HG03280 (cell line): Measurements from ENCODE around the gene ACBD6.
"Not testable (repeated sequence)": the region's sequence is repeated elsewhere in the genome, so short reads cannot be mapped to it uniquely, and the experiment has no call there.

Source experiments
- ATAC-seq: cut with Tn5 transposase; IDR thresholded peaks from one replicate; pipeline ENCODE4 v1.9.1; 2021; ENCODE audit warnings: mild to moderate bottlenecking, moderate library complexity; ENCODE audit not compliant: unreplicated experiment

The ACBD6 gene

DNA sequence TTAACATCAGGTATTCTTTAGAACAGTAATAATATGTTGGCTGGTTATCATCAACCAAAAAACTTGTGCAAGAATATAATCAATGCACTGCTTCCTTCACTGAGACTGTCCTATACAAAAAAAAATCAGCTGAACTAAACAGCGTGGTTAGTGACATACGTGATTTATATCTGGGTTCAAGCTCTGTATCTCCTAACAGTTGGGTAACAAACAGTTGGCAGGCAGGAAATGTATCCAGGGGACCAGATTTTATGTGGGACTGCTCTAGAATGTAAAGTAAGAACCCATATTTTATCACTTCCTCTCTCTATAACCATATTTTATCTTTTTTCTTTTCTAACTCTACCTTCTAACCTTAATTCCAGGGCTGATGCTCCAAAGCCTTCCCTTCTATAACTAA, 8.0 kb downstream of the ACBD6 start:
- no peak for ATAC-seq

DNA sequence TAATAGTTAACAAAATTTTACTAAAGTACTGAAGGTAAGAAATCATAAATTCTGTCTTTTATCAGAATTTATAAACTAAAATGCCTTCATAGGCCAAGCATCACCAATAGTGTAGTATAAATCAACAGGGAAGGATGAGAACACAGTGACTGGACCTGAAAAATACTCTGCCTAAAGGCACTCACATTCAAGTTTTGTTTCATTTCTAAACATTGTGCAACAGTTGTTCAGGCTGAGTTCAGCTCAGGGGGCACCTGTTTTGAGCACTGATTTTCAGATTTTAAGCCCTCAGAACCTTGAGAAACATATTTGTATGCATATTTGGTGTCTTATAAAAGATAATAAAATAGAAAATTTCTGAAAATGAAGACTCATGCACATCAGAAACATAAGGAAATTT, 12.4 kb downstream of the ACBD6 start:
- ATAC-seq, result no peak

DNA sequence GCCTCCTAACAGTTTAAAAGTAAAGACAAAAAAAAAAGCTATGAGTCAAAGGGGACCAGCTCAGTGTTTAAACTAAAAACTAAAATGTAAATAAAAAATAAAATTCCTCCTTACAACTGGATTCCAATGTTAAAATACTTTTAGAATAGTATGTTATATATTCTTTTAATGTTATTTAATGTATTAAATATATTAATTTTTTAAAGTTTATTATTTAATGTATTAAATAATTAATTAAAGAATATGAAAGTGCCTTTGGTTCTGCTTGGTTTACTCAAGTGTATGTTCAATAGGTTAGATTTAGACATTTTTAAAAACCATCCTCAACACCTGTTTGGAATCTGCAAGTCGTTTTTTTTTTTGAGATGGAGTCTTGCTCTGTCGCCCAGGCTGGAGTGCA, 13.1 kb downstream of the ACBD6 start:
- no peak for ATAC-seq

DNA sequence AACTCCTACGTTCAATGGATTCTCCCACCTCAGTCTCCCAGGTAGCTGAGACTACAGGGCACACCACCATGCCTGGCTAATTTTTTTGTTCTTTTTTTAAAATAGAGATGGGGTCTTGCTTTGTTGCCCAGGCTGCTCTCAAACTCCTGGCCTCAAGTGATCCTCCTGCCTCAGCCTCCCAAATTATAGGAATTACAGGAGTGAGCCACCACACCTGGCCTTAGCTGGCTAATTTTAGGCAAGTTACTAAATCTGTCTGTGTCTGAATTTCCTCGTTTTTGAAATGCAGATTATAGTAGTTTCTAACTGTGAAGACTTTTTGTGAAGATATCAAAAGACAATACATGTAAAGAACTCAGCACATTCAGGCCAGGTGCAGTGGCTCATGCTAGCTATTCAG, 13.7 kb downstream of the ACBD6 start:
- no peak for ATAC-seq

DNA sequence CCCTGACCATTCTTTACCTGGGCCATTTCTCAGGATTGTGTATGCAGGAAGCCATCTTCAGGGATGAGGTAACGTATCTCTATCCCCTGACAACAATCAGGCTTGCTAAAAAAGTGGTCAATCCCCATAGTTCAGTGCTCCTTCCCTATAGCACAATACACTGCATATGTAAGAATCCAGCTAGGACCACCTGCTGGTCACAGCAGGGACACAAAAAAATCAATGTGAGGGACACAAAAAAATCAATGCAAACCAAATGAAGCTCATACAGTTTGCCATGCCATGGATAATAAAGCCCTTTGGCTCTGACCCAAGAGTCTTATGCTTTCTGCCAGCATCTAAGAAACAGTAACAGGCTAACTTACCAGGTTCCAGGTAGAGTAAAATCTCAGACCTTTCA, 16.3 kb downstream of the ACBD6 start:
- ATAC-seq, result no peak

DNA sequence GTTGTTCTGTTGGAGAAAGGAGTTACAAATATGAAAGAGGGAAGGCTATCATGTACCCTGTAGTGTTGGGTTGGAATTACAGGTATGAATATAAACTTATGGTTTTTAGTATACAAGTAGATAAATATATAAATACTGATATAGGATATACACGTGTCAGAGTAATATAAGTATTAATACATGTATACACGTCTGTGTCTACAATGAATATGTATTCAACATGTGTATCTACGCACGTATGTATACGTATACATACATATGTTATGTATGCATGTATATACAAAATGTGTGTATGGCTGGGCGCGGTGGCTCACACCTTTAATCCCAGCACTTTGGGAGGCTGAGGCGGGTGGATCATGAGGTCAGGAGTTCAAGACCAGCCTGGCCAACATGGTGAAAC, 17.9 kb downstream of the ACBD6 start:
- no peak for ATAC-seq

DNA sequence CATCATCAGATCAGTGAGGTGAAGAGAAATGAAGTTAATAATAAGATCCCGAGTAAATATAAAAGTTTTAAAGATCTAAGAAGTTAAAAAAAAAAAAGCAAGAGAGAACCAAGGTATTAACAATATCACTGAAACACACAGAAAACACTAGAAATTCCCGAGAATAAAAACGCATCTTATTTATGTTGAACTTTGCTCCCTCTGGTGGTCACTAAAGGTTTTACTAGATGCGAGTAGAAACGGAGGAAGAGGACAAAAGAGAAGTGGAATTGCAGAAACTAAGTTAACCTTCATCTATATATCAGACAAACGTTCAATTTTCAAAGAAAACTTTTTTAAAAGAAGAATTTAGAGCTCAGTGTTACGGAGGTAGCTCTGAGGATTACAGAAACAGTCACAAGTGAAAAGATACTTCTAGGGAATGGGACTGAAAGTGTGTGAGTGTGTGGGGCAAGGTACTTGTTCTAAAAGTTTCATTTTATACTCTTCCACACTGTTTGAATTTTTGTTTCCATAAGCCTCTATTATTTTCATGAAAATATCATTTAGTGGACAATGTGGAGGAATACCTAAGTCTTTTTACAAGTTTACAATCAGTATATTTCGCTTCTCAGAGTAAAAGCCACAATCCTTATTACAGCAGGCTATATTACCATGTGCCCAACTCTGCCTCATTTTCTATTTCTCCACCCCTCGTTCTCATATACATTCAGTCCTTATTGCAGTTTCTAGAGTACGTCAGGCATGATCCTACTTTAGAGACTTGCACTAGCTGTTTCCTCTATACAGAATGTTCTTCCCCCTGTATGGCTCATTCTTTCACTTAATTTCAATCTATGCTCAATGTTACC, 19.7 kb downstream of the ACBD6 start:
- ATAC-seq, result no peak

DNA sequence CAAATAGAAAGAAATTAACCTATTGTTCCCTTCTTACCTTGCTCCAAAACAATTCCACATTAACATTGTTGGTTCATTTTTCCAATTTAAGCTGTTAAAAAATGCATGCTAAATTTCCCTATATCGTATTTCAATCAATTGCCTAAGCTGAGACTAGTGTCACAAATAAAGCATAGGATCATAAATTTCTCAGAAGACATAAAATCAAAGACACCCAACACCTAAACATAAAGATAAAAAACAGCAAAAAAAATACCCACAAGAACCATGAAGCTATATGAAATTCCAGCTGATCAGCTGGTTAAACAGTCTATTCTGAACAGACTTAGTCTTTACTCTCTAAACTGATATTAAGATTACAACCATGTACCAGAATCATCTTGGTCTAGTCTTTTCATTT, 32.3 kb downstream of the ACBD6 start:
- ATAC-seq, result no peak

DNA sequence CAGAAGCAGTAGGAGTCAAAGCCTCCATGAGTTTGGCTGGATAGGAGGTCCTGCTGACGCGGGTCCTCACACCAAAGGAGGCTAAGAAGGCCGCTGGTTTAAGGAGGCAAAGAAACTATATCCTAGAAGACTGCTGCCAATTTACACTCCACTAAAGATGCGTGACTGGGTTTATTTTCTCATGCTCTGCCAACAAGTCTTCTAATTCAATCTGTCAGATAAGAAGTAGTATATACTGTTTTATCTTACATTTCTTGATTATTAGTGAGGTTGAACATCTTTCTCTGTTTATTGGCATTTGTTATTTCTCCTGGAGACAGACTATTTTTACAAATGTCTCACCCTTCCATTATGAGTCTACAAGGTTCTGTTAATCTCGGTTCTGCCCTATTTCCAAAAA, 34.1 kb downstream of the ACBD6 start:
- no peak for ATAC-seq

DNA sequence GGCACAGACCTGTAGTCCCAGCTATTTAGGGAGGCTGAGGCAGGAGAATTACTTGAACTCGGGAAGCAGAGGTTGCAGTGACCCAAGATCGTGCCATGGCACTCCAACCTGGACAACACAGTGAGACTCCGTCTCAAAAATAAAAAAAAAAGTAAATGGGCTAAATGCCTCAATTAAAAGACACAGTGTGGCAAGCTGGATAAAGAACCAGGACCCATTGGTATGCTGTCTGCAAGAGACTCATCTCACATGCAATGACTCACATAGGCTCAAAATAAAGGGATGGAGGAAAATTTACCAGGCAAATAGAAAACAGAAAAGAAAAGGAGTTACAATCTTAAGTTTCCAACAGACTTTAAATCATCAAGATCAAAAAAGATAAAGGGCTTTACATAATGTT, 40.3 kb downstream of the ACBD6 start:
- ATAC-seq, result no peak

DNA sequence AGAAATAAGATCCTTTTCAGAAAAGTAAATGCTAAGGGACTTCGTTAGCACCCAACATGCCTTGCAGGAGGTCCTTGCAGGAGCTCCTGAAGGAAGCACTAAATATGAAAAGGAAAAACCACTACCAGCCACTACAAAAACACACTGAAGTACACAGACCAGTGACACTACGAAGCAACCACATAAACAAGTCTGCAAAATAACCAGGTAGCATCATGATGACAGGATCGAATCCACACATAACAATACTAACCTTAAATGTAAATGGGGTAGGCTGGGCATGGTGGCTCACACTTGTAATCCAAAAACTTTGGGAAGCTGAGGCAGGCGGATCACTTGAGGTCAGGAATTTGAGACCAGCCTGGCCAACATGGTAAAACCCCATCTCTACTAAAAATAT, 40.7 kb downstream of the ACBD6 start:
- not testable (repeated sequence) for ATAC-seq

DNA sequence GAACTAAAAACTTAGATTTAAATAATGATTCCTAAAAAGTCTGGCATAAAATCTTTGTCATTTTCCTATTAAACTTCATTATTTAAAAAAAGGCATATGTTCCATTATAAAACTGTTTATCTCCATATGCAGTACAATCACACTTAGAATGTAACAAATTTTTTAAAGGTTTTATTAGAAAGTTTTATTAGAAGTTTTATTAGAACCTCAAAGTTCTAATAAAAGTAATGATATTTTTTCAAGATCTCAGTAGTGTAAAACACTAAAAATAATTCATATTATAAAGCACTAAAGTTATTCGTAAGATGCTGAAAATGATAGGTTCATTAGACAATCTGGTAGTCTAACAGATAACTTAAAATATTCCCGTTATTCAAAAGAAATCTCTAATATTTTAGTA, 43.6 kb downstream of the ACBD6 start:
- no peak for ATAC-seq

DNA sequence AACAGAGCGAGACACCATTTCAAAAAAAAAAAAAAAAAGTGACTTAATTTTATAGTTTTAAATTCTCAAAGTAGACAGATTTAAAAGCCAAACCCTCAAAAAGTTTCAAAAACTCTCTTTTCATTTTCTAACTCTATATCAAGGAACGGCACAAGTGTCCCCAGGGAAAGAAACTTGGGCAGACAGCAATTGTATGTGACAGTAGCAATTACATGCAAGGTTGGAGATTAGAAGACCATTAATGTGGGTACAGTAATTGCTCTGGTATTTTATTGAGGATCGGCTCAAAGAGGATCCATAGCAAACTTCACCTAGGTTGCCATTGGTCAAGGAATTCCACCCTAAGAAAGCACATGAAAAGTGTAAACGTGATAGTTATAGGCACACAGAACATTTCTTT, 46.2 kb downstream of the ACBD6 start:
- ATAC-seq, result no peak

DNA sequence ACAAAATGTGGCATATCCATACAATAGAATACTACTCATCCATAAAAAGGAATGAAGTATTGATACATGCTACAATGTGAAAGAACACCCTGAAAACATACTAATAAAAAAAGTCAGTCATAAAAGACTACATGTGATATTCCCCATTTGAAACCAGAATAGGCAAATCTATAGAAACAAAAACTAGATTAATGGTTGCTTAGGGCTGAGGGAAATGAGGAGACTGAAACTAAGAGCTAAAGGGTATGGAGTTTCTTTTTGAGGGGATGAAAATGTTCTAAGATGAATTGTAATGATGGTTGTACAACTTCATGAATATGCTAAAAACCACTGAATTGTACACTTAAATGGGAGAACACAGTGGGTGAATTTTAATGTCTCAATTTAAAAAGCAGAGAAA, 50.9 kb downstream of the ACBD6 start:
- ATAC-seq, result no peak

DNA sequence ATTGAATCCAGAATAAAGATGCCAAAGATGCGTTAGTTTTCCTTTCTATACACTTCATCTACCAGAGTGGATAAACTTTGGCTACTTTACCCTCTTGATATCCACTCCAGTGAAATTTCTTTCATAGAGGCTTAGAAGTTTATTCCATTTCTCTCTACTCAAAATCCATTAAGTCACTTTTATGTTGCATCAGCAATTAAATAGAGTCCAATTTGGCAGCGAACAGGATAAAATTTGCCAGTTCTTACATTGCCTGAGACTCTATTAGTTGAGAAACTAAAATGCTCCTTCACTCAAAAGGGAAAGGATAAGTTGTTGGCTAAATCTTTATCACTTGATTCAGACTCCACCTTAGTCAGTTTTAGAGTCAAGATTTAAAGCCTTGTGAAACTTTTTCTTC, 57.9 kb downstream of the ACBD6 start:
- no peak for ATAC-seq

DNA sequence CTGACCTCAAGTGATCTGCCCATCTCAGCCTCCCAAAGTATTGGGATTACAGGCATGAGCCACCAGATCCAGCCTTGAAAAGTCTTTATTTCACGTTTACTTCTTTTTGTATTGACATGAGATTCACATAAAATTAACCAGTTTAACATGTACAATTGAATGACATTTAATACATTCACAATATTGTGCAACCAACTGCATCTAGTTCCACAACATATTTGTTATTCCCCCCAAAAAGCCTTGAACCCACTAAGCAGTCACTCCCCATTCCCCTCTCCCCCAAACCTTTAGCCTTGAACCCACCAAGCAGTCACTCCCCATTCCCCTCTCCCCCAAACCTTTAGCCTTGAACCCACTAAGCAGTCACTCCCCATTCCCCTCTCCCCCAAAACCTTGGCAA, 62.0 kb downstream of the ACBD6 start:
- no peak for ATAC-seq

DNA sequence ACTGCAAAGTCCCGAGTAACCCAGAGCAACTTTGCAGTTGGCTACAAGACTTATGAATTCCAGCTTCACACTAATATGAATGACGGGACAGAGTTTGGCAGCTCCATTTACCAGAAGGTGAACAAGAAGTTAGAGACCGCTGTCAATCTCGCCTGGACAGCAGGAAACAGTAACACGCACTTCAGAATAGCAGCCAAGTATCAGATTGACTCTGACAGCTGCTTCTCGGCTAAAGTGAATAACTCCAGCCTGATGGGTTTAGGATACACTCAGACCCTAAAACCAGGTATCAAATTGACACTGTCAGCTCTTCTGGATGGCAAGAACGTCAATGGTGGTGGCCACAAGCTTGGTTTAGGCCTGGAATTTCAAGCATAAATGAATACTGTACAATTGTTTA, 66.8 kb downstream of the ACBD6 start:
- no peak for ATAC-seq

DNA sequence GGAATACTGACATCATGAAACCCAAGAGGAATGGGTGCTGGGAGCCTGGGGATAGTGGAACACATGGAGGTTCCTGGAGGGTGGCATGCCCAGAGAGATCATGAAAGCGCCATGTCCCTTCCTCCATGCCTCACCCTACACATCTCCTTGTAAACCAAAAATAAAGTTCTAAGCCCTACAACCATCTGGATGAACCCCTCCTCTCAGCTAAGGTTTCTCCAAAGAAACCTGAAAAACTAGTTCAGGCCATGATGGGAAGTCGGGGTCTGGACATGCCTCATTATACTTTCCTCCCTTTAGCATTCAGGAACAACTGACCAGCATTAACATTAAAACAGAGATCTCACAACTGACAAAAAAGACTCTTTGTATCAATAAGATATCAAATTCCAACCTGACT, 68.5 kb downstream of the ACBD6 start:
- no peak for ATAC-seq

DNA sequence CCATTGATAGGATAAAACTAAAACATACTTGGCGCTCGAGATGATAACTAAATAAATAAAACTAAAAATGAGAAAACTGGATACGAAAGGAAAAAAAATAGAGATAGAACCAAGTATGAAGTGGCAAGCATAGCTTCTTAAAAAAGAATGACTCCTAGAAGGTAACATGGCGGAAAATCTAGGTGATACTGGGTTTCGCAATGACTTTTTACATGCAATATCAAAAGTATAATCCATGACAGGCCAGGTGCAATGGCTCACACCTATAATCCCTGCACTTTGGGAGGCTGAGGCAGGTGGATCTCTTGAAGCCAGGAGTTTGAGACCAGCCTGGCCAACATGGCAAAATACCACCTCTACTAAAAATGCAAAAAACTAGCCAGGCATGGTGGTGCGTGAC, 70.7 kb downstream of the ACBD6 start:
- ATAC-seq, result no peak

DNA sequence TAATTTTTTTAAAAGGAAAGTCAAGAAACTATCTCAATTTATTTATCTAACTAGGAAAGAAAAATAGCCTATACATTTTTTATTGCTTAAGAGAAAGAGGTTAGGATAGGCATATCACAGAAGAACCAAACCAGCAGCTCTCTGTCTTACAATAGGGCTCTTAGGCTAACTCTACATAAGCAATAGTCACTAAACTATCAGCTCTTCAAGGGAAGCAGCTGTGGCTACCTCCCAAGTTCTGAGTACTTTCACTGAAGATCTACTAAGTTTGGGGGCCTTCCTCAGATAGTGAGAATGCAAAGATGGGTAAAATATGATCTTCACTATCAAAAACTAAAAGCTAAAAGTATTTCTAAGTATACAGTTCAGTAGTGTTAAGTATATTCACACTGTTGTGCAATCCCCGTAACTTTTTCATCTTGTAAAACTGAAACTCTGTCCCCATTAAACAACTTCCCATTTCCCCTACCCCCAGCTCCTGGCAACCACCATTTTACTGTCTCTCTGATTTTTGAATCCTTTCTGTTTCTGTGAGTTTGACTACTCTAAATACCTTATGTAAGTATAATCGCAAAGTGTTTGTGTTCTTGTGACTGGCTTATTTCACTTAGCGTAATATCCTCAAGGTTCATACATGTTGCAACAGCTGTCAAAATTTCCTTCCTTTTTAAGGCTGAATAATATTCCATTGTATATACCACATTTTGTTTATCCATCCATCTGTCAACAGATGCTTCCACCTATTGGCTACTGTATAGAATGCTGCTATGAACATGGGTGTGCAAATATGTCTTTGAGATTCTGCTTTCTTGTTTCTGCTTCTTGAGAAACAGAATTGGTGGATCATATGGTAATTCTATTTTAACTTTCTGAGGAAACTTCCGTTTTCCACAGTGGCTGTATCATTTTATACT, 73.3 kb downstream of the ACBD6 start:
- ATAC-seq, result no peak

DNA sequence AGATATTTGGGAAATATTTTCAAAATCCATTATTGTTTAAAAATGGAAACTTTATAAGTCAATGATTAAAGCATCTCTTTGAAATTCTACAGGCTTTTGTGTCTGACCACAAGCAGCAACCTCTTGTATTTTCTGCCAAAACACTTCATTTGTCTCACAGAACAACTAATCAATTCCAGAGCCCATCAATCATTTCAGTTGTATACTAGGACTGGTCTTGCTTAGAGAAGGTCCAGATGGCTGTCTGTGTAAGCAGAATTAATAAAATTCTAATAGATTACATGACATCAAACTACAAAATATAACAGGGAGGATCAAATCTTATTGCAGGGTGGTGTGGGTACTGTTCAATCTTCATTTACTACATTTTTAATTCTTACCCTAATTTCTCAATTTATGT, 76.4 kb downstream of the ACBD6 start:
- ATAC-seq, result no peak

DNA sequence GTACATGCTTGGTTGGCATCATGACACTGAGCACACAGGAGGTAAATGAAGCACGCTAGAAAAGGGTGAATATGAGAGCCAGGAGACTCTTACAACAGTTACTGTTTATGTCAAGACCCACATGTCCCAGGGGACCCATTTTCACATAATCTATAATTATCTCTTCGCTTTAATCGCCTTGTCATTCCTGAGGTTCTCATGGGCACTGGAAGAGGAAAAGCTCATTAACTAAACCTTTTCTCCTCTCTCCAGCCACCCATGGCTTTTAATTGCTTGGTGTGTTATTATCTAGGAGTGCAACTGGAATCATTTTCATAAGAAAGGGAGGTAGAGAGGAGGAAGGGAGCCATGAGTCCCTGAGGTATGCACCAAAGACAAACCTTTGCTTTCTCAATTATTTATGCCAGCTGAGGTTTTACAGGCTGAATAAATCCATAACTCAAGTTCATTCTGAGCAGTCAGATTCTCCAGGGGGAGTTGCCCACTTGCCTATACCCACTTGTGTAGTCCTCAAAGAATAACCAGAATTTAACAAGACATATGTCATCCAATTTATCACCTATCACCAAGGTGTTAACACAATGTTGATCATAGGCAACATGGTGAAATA, 77.4 kb downstream of the ACBD6 start:
- no peak for ATAC-seq
